HFFc6 (cell line): ENCODE results near the gene LRRK1. TPM values are rescaled to one million over a fixed set of nuclear protein-coding genes. Genes with fewer than 3 reads are reported as not detected.

Experiments used
- DNase-seq: peaks from one replicate; pipeline ENCODE4 v3.0.0-alpha.2; 2018
- H3K27ac Mint-ChIP-seq: 2 replicates; pipeline ENCODE4 v1.8.0; 2020; ENCODE audit warnings: mild to moderate bottlenecking, mixed read lengths
- H3K27me3 Mint-ChIP-seq: 2 replicates; pipeline ENCODE4 v1.8.0; 2021; ENCODE audit warnings: mild to moderate bottlenecking, moderate library complexity, mixed read lengths; ENCODE audit not compliant: insufficient read depth
- H3K36me3 Mint-ChIP-seq: 2 replicates; pipeline ENCODE4 v1.8.0; 2021; ENCODE audit warnings: low read depth, mixed read lengths
- H3K4me1 Mint-ChIP-seq: 2 replicates; pipeline ENCODE4 v1.8.0; 2020; ENCODE audit warnings: low read depth, mixed read lengths
- H3K4me3 Mint-ChIP-seq: 2 replicates; pipeline ENCODE4 v1.8.0; 2020; ENCODE audit warnings: mild to moderate bottlenecking, moderate library complexity, mixed read lengths
- H3K9me3 Mint-ChIP-seq: 2 replicates; pipeline ENCODE4 v1.8.0; 2020; ENCODE audit warnings: mild to moderate bottlenecking, mixed read lengths
- total RNA-seq, 6 experiments: library from RNA; stranded (reverse); fragmentation: NEBNext Ultra II Directional; extraction: Animal tissue kit (Norgen Biotek cat#: 25700); gene quantifications; 2 replicates in 1 of 6; 3 replicates in 5 of 6; pipeline ENCODE4 v1.2.3, GENCODE V29; 2021
- TF ChIP-seq, protein P1 (sequence below): fragments of 200-600 bp; sonication (generic); IDR thresholded peaks from 2 replicates; pipeline ENCODE4 v1.5.0; 2021; ENCODE audit warnings: antibody characterized with exemption, mild to moderate bottlenecking

Gene LRRK1
- total RNA-seq, 6 experiments from 2014 or later = 11.4 to 14.8 (median 13.5) TPM

DNA sequence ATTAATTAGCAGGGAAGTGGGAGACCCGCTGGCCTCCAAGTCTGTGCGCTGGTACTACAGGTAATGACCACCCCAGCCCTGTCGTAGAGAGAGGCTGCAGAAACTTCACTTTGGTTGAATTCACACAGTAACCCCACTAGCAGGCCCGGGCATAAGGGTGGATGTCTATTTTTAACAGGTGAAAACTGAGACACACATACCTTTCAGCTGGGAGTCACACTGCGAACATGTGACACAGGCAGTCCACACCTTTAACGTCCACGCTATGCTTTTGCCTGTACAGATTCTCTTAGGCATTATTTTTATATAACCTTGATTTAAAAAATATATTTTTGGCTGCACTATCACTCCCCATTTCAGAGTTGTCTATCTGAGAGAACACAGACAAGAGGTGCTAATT is 3.9 kb downstream of the LRRK1 start:
- TF ChIP-seq, protein P1, sequence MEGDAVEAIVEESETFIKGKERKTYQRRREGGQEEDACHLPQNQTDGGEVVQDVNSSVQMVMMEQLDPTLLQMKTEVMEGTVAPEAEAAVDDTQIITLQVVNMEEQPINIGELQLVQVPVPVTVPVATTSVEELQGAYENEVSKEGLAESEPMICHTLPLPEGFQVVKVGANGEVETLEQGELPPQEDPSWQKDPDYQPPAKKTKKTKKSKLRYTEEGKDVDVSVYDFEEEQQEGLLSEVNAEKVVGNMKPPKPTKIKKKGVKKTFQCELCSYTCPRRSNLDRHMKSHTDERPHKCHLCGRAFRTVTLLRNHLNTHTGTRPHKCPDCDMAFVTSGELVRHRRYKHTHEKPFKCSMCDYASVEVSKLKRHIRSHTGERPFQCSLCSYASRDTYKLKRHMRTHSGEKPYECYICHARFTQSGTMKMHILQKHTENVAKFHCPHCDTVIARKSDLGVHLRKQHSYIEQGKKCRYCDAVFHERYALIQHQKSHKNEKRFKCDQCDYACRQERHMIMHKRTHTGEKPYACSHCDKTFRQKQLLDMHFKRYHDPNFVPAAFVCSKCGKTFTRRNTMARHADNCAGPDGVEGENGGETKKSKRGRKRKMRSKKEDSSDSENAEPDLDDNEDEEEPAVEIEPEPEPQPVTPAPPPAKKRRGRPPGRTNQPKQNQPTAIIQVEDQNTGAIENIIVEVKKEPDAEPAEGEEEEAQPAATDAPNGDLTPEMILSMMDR = no peak
- Mint-ChIP-seq H3K4me1 (peaks cover 19% of the 10 kb centered on the region), H3K27ac (no peak overlapping the region), H3K36me3 (peaks cover 10% of the 10 kb centered on the region), H3K4me3 (no peak overlapping the region), H3K27me3 (peaks cover 8% of the 10 kb centered on the region), H3K9me3 (no peaks in the 10 kb centered on the region)
- no peak for DNase-seq

DNA sequence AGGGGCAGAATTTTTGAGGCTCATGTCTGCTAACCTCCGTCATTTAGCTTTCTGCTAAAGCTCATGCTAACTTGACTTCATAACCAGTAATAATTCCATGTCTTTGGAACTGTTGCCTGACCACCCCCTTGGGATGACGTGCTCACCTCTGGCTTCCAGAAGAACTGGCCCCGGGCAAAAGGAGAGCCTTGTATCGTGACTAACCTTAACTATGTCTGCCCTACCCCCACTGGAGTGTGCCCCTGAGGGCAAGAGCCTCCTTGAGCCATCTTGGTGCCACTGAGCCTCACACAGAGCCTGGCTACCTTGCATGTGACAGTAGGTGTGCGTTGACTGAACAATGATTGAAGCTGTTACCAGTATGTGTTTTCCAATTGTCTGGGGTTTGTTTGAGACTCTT is 4.7 kb downstream of the LRRK1 start:
- H3K4me1 Mint-ChIP-seq = peaks cover 13% of the 10 kb centered on the region
- H3K4me3 Mint-ChIP-seq = no peak overlapping the region
- H3K27me3 Mint-ChIP-seq = peaks cover 5% of the 10 kb centered on the region
- no peak for DNase-seq
- peaks cover 14% of the 10 kb centered on the region for H3K36me3 Mint-ChIP-seq
- H3K9me3 Mint-ChIP-seq = no peaks in the 10 kb centered on the region
- H3K27ac Mint-ChIP-seq = no peak overlapping the region
- TF ChIP-seq, protein P1 = no peak

DNA sequence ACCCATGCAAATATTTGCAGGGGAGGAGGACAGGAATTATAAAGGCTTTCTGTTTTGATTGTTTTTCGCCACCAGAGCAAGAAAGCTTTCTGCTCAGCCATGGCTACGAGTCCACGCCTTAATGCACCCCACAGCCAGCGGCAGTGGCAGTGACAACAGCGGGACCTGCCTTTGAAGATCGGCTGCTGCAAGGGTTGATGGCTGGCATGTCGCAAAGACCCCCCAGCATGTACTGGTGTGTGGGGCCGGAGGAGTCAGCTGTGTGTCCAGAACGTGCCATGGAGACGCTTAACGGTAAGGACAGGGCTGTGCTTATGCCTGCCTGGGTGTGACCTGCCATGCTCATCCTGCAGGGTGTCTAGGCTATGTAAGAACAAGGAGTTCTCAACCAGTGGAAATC is 5.3 kb downstream of the LRRK1 start:
- Mint-ChIP-seq H3K4me1 (peaks cover 13% of the 10 kb centered on the region), H3K36me3 (peaks cover 15% of the 10 kb centered on the region), H3K4me3 (no peak overlapping the region)

DNA sequence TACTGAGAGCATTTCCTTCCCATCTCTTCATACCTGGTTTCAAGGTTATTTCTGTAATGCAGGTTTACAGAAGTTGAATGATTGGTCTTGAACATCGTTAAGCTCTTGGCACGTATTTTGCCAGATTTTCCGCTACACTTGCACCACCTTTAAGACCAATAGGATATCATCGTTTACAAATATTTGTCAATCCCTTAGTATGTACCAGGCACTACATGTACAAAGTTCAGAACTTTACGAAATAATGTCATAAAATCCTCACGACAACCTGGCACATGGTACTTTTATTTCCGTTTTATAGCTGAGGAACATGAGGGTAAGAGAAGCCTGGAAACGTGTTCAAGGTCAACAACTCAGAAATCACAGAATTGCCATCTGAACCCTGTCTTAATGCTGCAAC is 6.3 kb downstream of the LRRK1 start:
- H3K27me3 Mint-ChIP-seq = peaks cover 5% of the 10 kb centered on the region

More for the DNA sequence above, 5.3 kb downstream of the LRRK1 start:
- H3K27ac Mint-ChIP-seq = no peak overlapping the region
- no peaks in the 10 kb centered on the region for H3K9me3 Mint-ChIP-seq
- TF ChIP-seq, protein P1 = no peak
- no peak for DNase-seq
- peaks cover 5% of the 10 kb centered on the region for H3K27me3 Mint-ChIP-seq

DNA sequence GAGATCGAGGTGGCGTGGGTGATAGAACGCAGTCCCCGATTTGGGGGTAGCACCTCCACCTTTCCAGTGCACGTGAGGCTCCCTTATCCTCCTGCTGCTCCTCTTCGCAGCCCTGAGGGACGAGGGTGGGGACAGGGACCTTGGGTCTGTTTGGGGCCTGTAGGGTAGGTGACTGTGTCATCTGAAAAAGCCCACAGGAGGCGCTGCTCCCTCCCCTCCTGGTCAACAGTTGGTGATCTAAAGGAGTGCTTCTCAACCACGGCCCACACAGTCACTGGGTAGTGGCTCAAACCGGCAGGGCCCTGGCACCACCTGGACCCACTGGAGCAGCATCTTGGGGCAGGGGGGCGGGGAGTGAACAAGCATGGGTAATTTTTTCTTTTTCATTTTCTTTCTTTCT is 7.1 kb downstream of the LRRK1 start:
- no peak overlapping the region for H3K27ac Mint-ChIP-seq
- H3K36me3 Mint-ChIP-seq = peaks cover 15% of the 10 kb centered on the region
- no peak overlapping the region for H3K4me3 Mint-ChIP-seq
- no peak for DNase-seq
- H3K27me3 Mint-ChIP-seq = peaks cover 3% of the 10 kb centered on the region
- no peaks in the 10 kb centered on the region for H3K4me1 Mint-ChIP-seq
- H3K9me3 Mint-ChIP-seq = no peaks in the 10 kb centered on the region
- TF ChIP-seq, protein P1 = 0 out of 2 replicates have a peak, but pooled peaks have one; percentile 16

More for the DNA sequence above, 6.3 kb downstream of the LRRK1 start:
- no peaks in the 10 kb centered on the region for H3K9me3 Mint-ChIP-seq
- H3K27ac Mint-ChIP-seq = no peak overlapping the region
- TF ChIP-seq, protein P1 = no peak
- DNase-seq = no peak
- H3K4me1 Mint-ChIP-seq = peaks cover 7% of the 10 kb centered on the region
- H3K36me3 Mint-ChIP-seq = peaks cover 15% of the 10 kb centered on the region
- no peak overlapping the region for H3K4me3 Mint-ChIP-seq
